ENCODE measurements around the gene OSBPL6. TPM values are rescaled to one million over a fixed set of nuclear protein-coding genes. Genes with fewer than 3 reads are reported as not detected.

Gene OSBPL6
- polyA plus RNA-seq, 1 donor = 4.6 TPM

DNA sequence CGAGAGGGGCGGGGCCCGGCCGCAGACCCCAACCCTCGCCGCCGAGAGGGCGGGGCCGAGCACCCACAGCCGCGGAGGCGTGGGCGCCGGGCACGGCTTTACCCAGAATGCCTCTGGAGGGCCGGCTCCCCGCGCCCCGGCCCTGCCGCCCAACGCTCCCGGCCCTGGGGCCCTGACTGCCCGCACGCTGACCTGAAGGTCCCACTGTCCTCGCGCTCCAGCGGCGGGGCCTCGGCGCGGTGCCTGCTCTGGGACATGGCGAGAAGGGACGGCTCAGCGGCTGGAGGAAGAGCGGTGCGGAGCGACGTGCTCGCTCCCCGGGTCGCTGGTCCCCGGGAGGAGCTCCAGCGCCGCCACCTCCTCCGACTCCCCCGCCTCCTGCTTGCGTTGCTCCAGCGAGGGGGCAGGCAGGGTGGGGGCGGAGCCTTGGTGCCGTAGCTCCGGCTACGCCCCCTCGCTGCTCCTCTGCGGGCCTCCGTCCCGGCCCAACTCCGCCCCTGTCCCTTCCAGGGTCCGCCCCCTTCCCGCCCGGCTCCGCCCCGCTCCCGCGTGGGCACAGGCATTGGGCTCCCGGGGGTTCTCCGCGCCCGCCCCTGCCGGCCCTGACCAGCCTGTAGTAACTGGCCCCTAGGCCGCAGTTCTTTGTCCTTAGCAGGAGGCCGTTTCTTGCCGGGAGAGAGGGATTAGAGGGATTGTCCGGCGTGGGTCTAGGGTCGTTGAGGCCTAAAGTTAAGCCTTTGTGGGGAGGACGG, 256.6 kb downstream of the OSBPL6 start, which contains the start of the genes PJVK and PRKRA:
TSS of gene PJVK (plus strand) at position 605 of the 752 bp plus-strand sequence. CDS start 2,032 bp downstream, outside the sequence.
TSS of gene PRKRA (minus strand) at position 402 of the 752 bp plus-strand sequence. CDS start at position 257, 145 bp downstream.
- Histone ChIP-seq H3K27ac (ENCODE audit: low read length) (peak within 1 kb of the TSS; percentile 100), H3K4me3 (ENCODE audit: low read length) (peak within 1 kb of the TSS; percentile 50), H3K4me1 (ENCODE audit: control insufficient read depth, insufficient read depth, low read length) (peaks cover 11% of the 10 kb centered on the region), H3K27me3 (ENCODE audit: control insufficient read depth, insufficient read depth, low read length) (peaks cover 2% of the 10 kb centered on the region), H3K9me3 (ENCODE audit: control insufficient read depth, low read depth, low read length) (no peaks in the 10 kb centered on the region), H3K36me3 (ENCODE audit: control insufficient read depth, insufficient read depth, low read length) (peaks cover 18% of the 10 kb centered on the region)
- DNase-seq = peak; percentile 98 to 99
- no CpG with 5 or more reads among the region's 76 CpGs for WGBS (ENCODE audit: insufficient coverage, low lambda C conversion rate)

DNA sequence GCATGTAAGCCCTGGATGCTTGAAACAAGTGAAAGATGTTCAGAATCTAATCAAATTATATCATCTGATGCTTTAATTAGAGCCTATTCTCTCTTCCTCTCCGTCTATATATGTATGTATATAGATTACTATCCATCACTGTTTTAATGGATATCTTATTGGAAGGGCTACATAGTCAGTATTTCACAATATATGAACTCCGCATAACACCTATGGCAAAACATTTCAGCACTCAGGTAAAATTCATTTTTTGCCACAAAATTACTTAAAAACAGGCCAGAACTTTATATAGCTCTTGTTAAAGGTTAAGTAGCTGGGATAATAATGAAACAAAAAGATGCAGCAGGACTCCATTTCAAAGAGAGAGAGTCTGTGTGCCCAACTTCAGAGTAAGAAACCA, 258.0 kb downstream of the OSBPL6 start:
- no CpG with 5 or more reads among the region's 2 CpGs for WGBS (ENCODE audit: insufficient coverage, low lambda C conversion rate)
- H3K27ac ChIP-seq (ENCODE audit: low read length) = peak overlapping the region; percentile 100
- H3K4me3 ChIP-seq (ENCODE audit: low read length) = peak overlapping the region; percentile 50
- H3K4me1 ChIP-seq (ENCODE audit: control insufficient read depth, insufficient read depth, low read length) = peaks cover 11% of the 10 kb centered on the region
- no peak for DNase-seq
- H3K36me3 ChIP-seq (ENCODE audit: control insufficient read depth, insufficient read depth, low read length) = peaks cover 10% of the 10 kb centered on the region
- H3K27me3 ChIP-seq (ENCODE audit: control insufficient read depth, insufficient read depth, low read length) = peaks cover 2% of the 10 kb centered on the region
- no peaks in the 10 kb centered on the region for H3K9me3 ChIP-seq (ENCODE audit: control insufficient read depth, low read depth, low read length)

Other genes starting within 250 kb of the OSBPL6 start
- gene PDE11A, start 121.7 kb upstream of the OSBPL6 start, polyA plus RNA-seq = 1.5 TPM
- gene RBM45, start 82.1 kb upstream of the OSBPL6 start, polyA plus RNA-seq = 17.2 TPM

Measured in large intestine (tissue), 3 donors.